Lower lobe of right lung (tissue), 2 donors: Measurements from ENCODE around the gene GNA12. TPM values are rescaled to one million over a fixed set of nuclear protein-coding genes. Genes with fewer than 3 reads are reported as not detected.

Source experiments
- ATAC-seq, 2 donors: fragments of 200-7000 bp; cut with Tn5 transposase; one replicate each; pipeline ENCODE4 v1.9.1; 2020 to 2022; ENCODE audit warnings: mild to moderate bottlenecking in 2 of 2, moderate library complexity in 2 of 2
- DNase-seq: peaks from one replicate; pipeline ENCODE4 v3.0.0-alpha.2; 2020
- H3K27ac ChIP-seq: fragments of 200-600 bp; one replicate; pipeline ENCODE4 v1.8.0; 2022
- H3K27me3 ChIP-seq: fragments of 200-600 bp; one replicate; pipeline ENCODE4 v1.8.0; 2022; ENCODE audit warnings: low read depth
- H3K36me3 ChIP-seq: fragments of 200-600 bp; one replicate; pipeline ENCODE4 v1.8.0; 2022; ENCODE audit warnings: mild to moderate bottlenecking
- H3K4me1 ChIP-seq: fragments of 200-600 bp; one replicate; pipeline ENCODE4 v1.8.0; 2022
- H3K4me3 ChIP-seq: fragments of 200-600 bp; one replicate; pipeline ENCODE4 v1.8.0; 2022; ENCODE audit warnings: mild to moderate bottlenecking
- H3K9me3 ChIP-seq: fragments of 200-600 bp; one replicate; pipeline ENCODE4 v1.8.0; 2022
- CTCF ChIP-seq: fragments of 200-600 bp; IDR thresholded peaks from one replicate; pipeline ENCODE4 v1.8.0; 2022; ENCODE audit warnings: antibody characterized with exemption, mild to moderate bottlenecking
- intact Hi-C: fragments of 100-400 bp; cut with DNase I; formaldehyde crosslinking; loops from one replicate; pipeline ENCODE4 v1.11.0; 2022
- total RNA-seq: library from RNA; stranded (reverse); fragmentation: NEBNext Ultra II Directional; extraction: Animal tissue kit (Norgen Biotek cat#: 25700); gene quantifications from one replicate; pipeline ENCODE4 v1.2.1, GENCODE V29; 2021
- donor health status: DM: no; HTN: yes; CAD: no; lungs with severe emphysema.

The GNA12 gene
- total RNA-seq, 1 donor from 2014 or later = 41.6 TPM

GRCh38 chr7:2792235-2792634, 51.9 kb downstream of the GNA12 start:
- intact Hi-C loops = no loop called here
- TF ChIP-seq CTCF = no peak
- peaks cover 26% of the 10 kb centered on the region for H3K4me1 ChIP-seq
- ATAC-seq (no peak), DNase-seq (no peak)
- no peak overlapping the region for H3K4me3 ChIP-seq
- no peaks in the 10 kb centered on the region for H3K9me3 ChIP-seq
- no peak overlapping the region for H3K27ac ChIP-seq
- no peaks in the 10 kb centered on the region for H3K27me3 ChIP-seq
- H3K36me3 ChIP-seq = peaks cover 48% of the 10 kb centered on the region

GRCh38 chr7:2791390-2791789, 52.7 kb downstream of the GNA12 start:
- no peak for ATAC-seq
- H3K4me1 ChIP-seq = peaks cover 19% of the 10 kb centered on the region
- intact Hi-C loops = no loop called here
- DNase-seq = no peak
- H3K27me3 ChIP-seq = no peaks in the 10 kb centered on the region
- H3K27ac ChIP-seq = no peak overlapping the region
- TF ChIP-seq CTCF = no peak
- peaks cover 49% of the 10 kb centered on the region for H3K36me3 ChIP-seq
- no peaks in the 10 kb centered on the region for H3K9me3 ChIP-seq
- no peak overlapping the region for H3K4me3 ChIP-seq

GRCh38 chr7:2787251-2787951, 56.7 kb downstream of the GNA12 start:
- no peak for DNase-seq
- intact Hi-C loops = no loop called here

GRCh38 chr7:2786607-2787116, 57.4 kb downstream of the GNA12 start:
- intact Hi-C loops = no loop called here
- DNase-seq (no peak), ATAC-seq (no peak)
- Histone ChIP-seq H3K36me3 (peaks cover 17% of the 10 kb centered on the region), H3K27me3 (no peaks in the 10 kb centered on the region), H3K27ac (no peak overlapping the region), H3K4me3 (no peak overlapping the region), H3K9me3 (no peaks in the 10 kb centered on the region), H3K4me1 (peaks cover 9% of the 10 kb centered on the region)
- no peak for TF ChIP-seq CTCF

More at GRCh38 chr7:2787251-2787951, 56.7 kb downstream of the GNA12 start:
- no peak overlapping the region for H3K27ac ChIP-seq
- ATAC-seq = no peak
- H3K36me3 ChIP-seq = peaks cover 25% of the 10 kb centered on the region
- TF ChIP-seq CTCF = no peak
- no peaks in the 10 kb centered on the region for H3K9me3 ChIP-seq
- H3K4me1 ChIP-seq = peaks cover 13% of the 10 kb centered on the region
- no peak overlapping the region for H3K4me3 ChIP-seq
- no peaks in the 10 kb centered on the region for H3K27me3 ChIP-seq

- no peak for TF ChIP-seq CTCF
- Histone ChIP-seq H3K9me3 (no peaks in the 10 kb centered on the region), H3K4me1 (peaks cover 9% of the 10 kb centered on the region), H3K4me3 (no peak overlapping the region), H3K27ac (no peak overlapping the region), H3K36me3 (peaks cover 11% of the 10 kb centered on the region), H3K27me3 (no peaks in the 10 kb centered on the region)
- intact Hi-C loops = no loop called here
- no peak for ATAC-seq
- DNase-seq = no peak
Measured at GRCh38 chr7:2785071-2785500, 59.0 kb downstream of the GNA12 start.
